PC-9 (cell line): ENCODE measurements around the gene GUCY1A2. TPM values are rescaled to one million over a fixed set of nuclear protein-coding genes. Genes with fewer than 3 reads are reported as not detected.

ENCODE experiments used
- BruUV-seq: library from RNA; stranded (reverse); fragments of 400-500 nt; replicated peaks from 2 replicates; lab custom pipeline; 2021; lab: Mats Ljungman, UMichigan
- CTCF ChIA-PET: fragments of 300-600 bp; sonication (Branson Sonifier 250); formaldehyde crosslinking; loops from one replicate; lab custom pipeline; 2022; ENCODE audit warnings: antibody characterized with exemption; lab: Charles Lee
- POLR2A ChIA-PET: fragments of 300-600 bp; sonication (Branson Sonifier 250); formaldehyde crosslinking; loops from one replicate; lab custom pipeline; 2022; ENCODE audit warnings: antibody characterized with exemption; ENCODE audit not compliant: unreplicated experiment; lab: Charles Lee
- DNase-seq, 2 experiments: peaks; one replicate each; pipeline versions ENCODE4 v3.0.0 to v3.0.0-alpha.2; 2015 to 2022; ENCODE audit warnings: mixed read lengths in 1 of 2
- H2AFZ ChIP-seq: fragments of 200-600 bp; sonication (generic); 2 replicates; pipeline ENCODE4 v1.8.1; 2017; ENCODE audit warnings: antibody characterized with exemption
- H3F3A ChIP-seq: fragments of 200-600 bp; sonication (generic); 2 replicates; pipeline ENCODE4 v1.8.1; 2017; ENCODE audit warnings: antibody characterized with exemption, mild to moderate bottlenecking, low read depth; ENCODE audit not compliant: insufficient read depth
- H3K27ac ChIP-seq: fragments of 200-600 bp; sonication (generic); 2 replicates; pipeline ENCODE4 v1.6.1; 2016; ENCODE audit warnings: mixed run types
- H3K27me3 ChIP-seq: fragments of 200-600 bp; sonication (generic); 2 replicates; pipeline ENCODE4 v1.6.1; 2016; ENCODE audit warnings: low read depth, mixed run types; ENCODE audit not compliant: insufficient read depth
- H3K36me3 ChIP-seq: fragments of 200-600 bp; sonication (generic); 2 replicates; pipeline ENCODE4 v1.6.1; 2016; ENCODE audit warnings: low read depth, mixed run types
- H3K4me1 ChIP-seq: fragments of 200-600 bp; sonication (generic); replicated peaks from 2 replicates; pipeline ENCODE4 v1.6.1; 2016; ENCODE audit warnings: mixed run types; ENCODE audit not compliant: insufficient read depth
- H3K4me2 ChIP-seq: fragments of 200-600 bp; sonication (generic); 2 replicates; pipeline ENCODE4 v1.6.1; 2017; ENCODE audit warnings: mixed run types
- H3K4me3 ChIP-seq: fragments of 200-600 bp; sonication (generic); 2 replicates; pipeline ENCODE4 v1.6.1; 2016; ENCODE audit warnings: mixed run types
- H3K79me2 ChIP-seq: fragments of 200-600 bp; sonication (generic); 2 replicates; pipeline ENCODE4 v1.6.1; 2017; ENCODE audit warnings: low read depth, mixed run types
- H3K9me2 ChIP-seq: fragments of 200-600 bp; sonication (generic); 2 replicates; pipeline ENCODE4 v1.8.1; 2017; ENCODE audit warnings: mild to moderate bottlenecking; ENCODE audit not compliant: insufficient read depth
- H3K9me3 ChIP-seq: fragments of 200-600 bp; sonication (generic); 2 replicates; pipeline ENCODE4 v1.8.1; 2016; ENCODE audit warnings: low read depth; ENCODE audit not compliant: insufficient read depth
- H4K20me1 ChIP-seq: fragments of 200-600 bp; sonication (generic); 2 replicates; pipeline ENCODE4 v1.8.1; 2017; ENCODE audit not compliant: insufficient read depth
- CTCF ChIP-seq: fragments of 200-600 bp; sonication (generic); conservative IDR thresholded peaks from 2 replicates; pipeline ENCODE4 v1.6.1; 2017; ENCODE audit warnings: mixed run types, antibody characterized with exemption, mild to moderate bottlenecking, moderate library complexity
- EZH2 ChIP-seq: fragments of 200-600 bp; sonication (generic); IDR thresholded peaks from 2 replicates; pipeline ENCODE4 v1.8.0; 2017; ENCODE audit warnings: antibody characterized with exemption, low read depth
- intact Hi-C: fragments of 100-400 bp; cut with micrococcal nuclease; formaldehyde crosslinking; loops from one replicate; pipeline ENCODE4 v1.10.0; 2022; ENCODE audit not compliant: unreplicated experiment
- total RNA-seq: library from RNA; stranded (reverse); gene quantifications from 2 replicates; pipeline ENCODE4 v1.2.3, GENCODE V29; 2021

GUCY1A2 gene
- total RNA-seq, 1 experiment from 2014 or later = not detected

- H4K20me1 ChIP-seq = no peaks in the 10 kb centered on the region
- no peak overlapping the region for H2AFZ ChIP-seq
- H3K9me3 ChIP-seq = no peaks in the 10 kb centered on the region
- no peaks in the 10 kb centered on the region; the same call in 1 of the 2 replicates for H3K4me1 ChIP-seq
- no peaks in the 10 kb centered on the region for H3K9me2 ChIP-seq
- no peaks in the 10 kb centered on the region for H3F3A ChIP-seq
- H3K27ac ChIP-seq = no peak overlapping the region
- intact Hi-C loops = no loop called here
- no peaks in the 10 kb centered on the region for H3K36me3 ChIP-seq
- H3K27me3 ChIP-seq = no peaks in the 10 kb centered on the region
- no peaks in the 10 kb centered on the region for H3K79me2 ChIP-seq
- no peak overlapping the region for H3K4me2 ChIP-seq
- CTCF ChIA-PET = no interaction called here
- TF ChIP-seq EZH2 (no peak), CTCF (no peak)
- POLR2A ChIA-PET = no interaction called here
- no TSS peak for BruUV-seq
- H3K4me3 ChIP-seq = no peak overlapping the region
- no peak for DNase-seq
These were observed 139.2 kb downstream of the GUCY1A2 start for GRCh38 chr11:106879029-106879428.

DNA sequence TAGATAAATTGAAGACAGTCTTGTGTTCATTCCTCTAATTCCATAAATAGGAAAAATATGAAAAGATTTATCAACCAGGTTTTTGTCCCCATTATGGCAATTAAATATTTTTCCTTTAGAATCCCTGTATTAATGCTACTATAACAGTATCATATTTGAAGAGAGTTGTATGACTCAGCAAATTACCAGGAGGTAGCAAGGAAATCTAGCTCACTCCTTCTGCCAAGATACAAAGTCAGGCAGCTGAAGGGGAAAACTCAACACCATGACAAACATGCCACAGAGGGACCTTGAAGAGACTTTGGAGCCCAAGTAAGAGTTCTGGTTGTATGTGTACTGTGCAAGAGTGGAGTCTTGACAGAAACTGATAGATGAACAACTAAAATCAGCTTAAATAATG is 143.3 kb downstream of the GUCY1A2 start:
- Histone ChIP-seq H3K36me3 (no peaks in the 10 kb centered on the region), H3K79me2 (no peaks in the 10 kb centered on the region), H3F3A (no peaks in the 10 kb centered on the region), H3K27me3 (no peaks in the 10 kb centered on the region), H3K27ac (no peak overlapping the region), H2AFZ (peak overlapping the region; percentile 12; the same call in 1 of the 2 replicates), H3K4me3 (no peak overlapping the region), H3K4me1 (no peaks in the 10 kb centered on the region; the same call in 1 of the 2 replicates), H4K20me1 (no peaks in the 10 kb centered on the region), H3K9me3 (no peaks in the 10 kb centered on the region), H3K4me2 (no peak overlapping the region), H3K9me2 (no peaks in the 10 kb centered on the region)
- intact Hi-C loops = no loop called here
- TF ChIP-seq CTCF = no peak
- TF ChIP-seq EZH2 = no peak
- ChIA-PET POLR2A (no interaction called here), CTCF (no interaction called here)
- no TSS peak for BruUV-seq
- DNase-seq = no peak

GRCh38 chr11:106872246-106872645 is 146.0 kb downstream of the GUCY1A2 start:
- no peak overlapping the region for H3K4me2 ChIP-seq
- 0 out of 2 replicates have a peak, but pooled peaks cover 3% of the 10 kb centered on the region for H3K9me3 ChIP-seq
- no peaks in the 10 kb centered on the region for H3K36me3 ChIP-seq
- intact Hi-C loops = no loop called here
- no TSS peak for BruUV-seq
- ChIA-PET CTCF (no interaction called here), POLR2A (no interaction called here)
- TF ChIP-seq EZH2 (no peak), CTCF (no peak)
- no peak for DNase-seq
- H3K4me1 ChIP-seq = no peaks in the 10 kb centered on the region; the same call in 1 of the 2 replicates
- no peak overlapping the region for H2AFZ ChIP-seq
- H3K27ac ChIP-seq = no peak overlapping the region
- H3K9me2 ChIP-seq = no peaks in the 10 kb centered on the region
- H3F3A ChIP-seq = no peaks in the 10 kb centered on the region
- no peaks in the 10 kb centered on the region for H4K20me1 ChIP-seq
- no peaks in the 10 kb centered on the region for H3K79me2 ChIP-seq
- H3K27me3 ChIP-seq = no peaks in the 10 kb centered on the region
- H3K4me3 ChIP-seq = no peak overlapping the region
